Upper lobe of left lung (tissue), 4 donors: ENCODE data around the gene HOXA6.

Experiments used
- POLR2A ChIP-seq, 4 donors: fragments of 450-650 bp; IDR thresholded peaks; one replicate each; pipeline ENCODE4 v1.5.1; 2016 to 2017; ENCODE audit warnings: antibody characterized with exemption in 4 of 4, mild to moderate bottlenecking in 2 of 4
- TF ChIP-seq, protein P1 (sequence below), 6 experiments: fragments of 450-650 bp in 4 of 6; fragments of 200-600 bp in 2 of 6; sonication (generic) in 2 of 6; IDR thresholded peaks; one replicate each; pipeline ENCODE4 v1.5.1; 2016 to 2019; ENCODE audit warnings: antibody characterized with exemption in 6 of 6

DNA sequence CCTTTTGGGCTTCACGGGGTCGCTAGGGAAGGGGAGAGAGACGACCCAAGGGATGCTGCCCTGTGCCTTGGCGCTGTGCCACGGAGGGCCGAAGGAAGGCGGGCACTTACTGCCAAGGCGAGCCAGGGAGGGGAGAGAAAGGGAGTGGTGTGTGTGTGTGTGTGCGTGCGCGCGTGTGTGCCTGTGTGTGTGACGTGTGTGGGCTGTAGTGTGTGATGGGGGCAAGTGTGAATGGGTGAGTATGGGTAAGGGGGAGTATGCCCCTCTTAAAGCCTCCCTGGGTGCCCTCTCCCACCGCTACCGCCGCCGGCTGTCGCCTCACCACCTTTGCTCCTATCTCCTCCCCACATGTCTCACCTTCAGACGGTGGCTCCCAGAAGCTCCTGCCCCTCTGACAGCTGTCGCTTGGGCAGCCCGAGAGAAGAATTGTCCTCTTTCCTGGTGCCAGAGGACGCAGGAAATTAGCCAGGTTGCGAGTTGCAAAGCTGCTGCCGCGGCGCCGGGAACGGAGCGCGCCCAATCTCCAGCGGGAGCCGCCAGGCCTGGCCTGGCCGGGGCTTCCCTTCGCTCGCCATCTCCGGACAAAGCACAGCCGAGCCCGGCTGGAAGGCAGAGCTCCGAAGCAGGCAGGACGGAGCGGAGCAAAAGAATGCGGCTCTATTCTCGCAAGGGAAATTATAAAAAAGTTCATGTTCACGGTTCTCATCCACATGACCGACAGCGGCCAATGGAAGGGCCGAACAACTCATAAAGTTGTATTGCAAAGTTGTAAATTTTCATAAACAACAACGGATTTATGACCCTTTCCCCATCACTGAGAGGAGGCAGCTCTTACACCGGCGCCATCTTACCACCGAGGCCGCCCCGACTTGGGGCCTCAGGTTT is 4.6 kb upstream of the HOXA6 start, which contains the start of gene HOXA3:
- TF ChIP-seq, protein P1, sequence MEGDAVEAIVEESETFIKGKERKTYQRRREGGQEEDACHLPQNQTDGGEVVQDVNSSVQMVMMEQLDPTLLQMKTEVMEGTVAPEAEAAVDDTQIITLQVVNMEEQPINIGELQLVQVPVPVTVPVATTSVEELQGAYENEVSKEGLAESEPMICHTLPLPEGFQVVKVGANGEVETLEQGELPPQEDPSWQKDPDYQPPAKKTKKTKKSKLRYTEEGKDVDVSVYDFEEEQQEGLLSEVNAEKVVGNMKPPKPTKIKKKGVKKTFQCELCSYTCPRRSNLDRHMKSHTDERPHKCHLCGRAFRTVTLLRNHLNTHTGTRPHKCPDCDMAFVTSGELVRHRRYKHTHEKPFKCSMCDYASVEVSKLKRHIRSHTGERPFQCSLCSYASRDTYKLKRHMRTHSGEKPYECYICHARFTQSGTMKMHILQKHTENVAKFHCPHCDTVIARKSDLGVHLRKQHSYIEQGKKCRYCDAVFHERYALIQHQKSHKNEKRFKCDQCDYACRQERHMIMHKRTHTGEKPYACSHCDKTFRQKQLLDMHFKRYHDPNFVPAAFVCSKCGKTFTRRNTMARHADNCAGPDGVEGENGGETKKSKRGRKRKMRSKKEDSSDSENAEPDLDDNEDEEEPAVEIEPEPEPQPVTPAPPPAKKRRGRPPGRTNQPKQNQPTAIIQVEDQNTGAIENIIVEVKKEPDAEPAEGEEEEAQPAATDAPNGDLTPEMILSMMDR (IDR thresholded peaks at IDR 0.05), result no peak
- peak in 1 of 4 donors; percentile 17 for TF ChIP-seq POLR2A (IDR thresholded peaks at IDR 0.05)
